ENCODE data around the gene FBXO45.
"Not testable (repeated sequence)": the region's sequence is repeated elsewhere in the genome, so short reads cannot be mapped to it uniquely, and the experiment has no call there.

DNA sequence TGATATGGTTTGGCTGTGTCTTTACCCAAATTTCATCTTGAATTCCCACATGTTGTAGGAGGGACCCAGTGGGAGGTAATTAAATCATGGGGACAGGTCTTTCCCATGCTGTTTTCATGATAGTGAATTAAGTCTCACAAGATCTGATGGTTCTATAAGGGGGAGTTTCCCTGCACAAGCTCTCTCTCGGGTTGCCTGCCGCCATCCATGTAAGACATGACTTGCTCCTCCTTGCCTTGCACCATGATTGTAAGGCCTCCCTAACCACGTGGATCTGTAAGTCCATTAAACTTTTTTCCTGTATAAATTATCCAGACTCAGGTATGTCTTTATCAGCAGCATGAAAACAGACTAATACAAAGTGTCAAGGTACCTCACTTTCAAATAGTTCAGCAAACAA is 18.3 kb upstream of the FBXO45 start:
- not testable (repeated sequence) for TF ChIP-seq EZH2 (IDR thresholded peaks at IDR 0.05; ENCODE audit: insufficient read depth, poor library complexity, severe bottlenecking); EZH2phosphoT487 (IDR thresholded peaks at IDR 0.05; ENCODE audit: insufficient read depth, low read depth)

All from GM23248 (cell line).